ENCODE data around the gene UPK3B. TPM values are rescaled to one million over a fixed set of nuclear protein-coding genes. Genes with fewer than 3 reads are reported as not detected.
A peak's percentile ranks its signal among the peaks of the same experiment; 100 is the strongest.
"Not testable (repeated sequence)": the region's sequence is repeated elsewhere in the genome, so short reads cannot be mapped to it uniquely, and the experiment has no call there.

The UPK3B gene
- total RNA-seq, 1 experiment from 2014 or later, result 6.0 TPM

- Mint-ChIP-seq H3K36me3 (ENCODE audit: insufficient read depth, unreplicated experiment) (peaks cover 23% of the 10 kb centered on the region), H3K27ac (ENCODE audit: unreplicated experiment) (peak overlapping the region; percentile 70), H3K27me3 (ENCODE audit: unreplicated experiment) (no peaks in the 10 kb centered on the region), H3K9me3 (ENCODE audit: low read depth, unreplicated experiment) (no peaks in the 10 kb centered on the region), H3K4me1 (ENCODE audit: low read depth, unreplicated experiment) (no peaks in the 10 kb centered on the region), H3K4me3 (ENCODE audit: low read depth, unreplicated experiment) (no peak overlapping the region)
- TF ChIP-seq CTCF (IDR thresholded peaks at IDR 0.05; ENCODE audit: unreplicated experiment), result no peak
- intact Hi-C loops (cut with micrococcal nuclease; ENCODE audit: unreplicated experiment), result no loop called here
- no peak for DNase-seq
- BruUV-seq (replicated peaks), result no TSS peak
- CTCF ChIA-PET, result no interaction called here
These were observed 2.5 kb upstream of the UPK3B start for GRCh38 chr7:76507723-76508406.

- DNase-seq; H3K9me3 Mint-ChIP-seq (ENCODE audit: low read depth, unreplicated experiment); CTCF ChIA-PET; intact Hi-C loops (cut with micrococcal nuclease; ENCODE audit: unreplicated experiment); H3K27me3 Mint-ChIP-seq (ENCODE audit: unreplicated experiment); BruUV-seq (replicated peaks); H3K4me1 Mint-ChIP-seq (ENCODE audit: low read depth, unreplicated experiment); H3K27ac Mint-ChIP-seq (ENCODE audit: unreplicated experiment): not testable (repeated sequence)
- Mint-ChIP-seq H3K4me3 (ENCODE audit: low read depth, unreplicated experiment) (peak overlapping the region; percentile 17), H3K36me3 (ENCODE audit: insufficient read depth, unreplicated experiment) (peaks cover 18% of the 10 kb centered on the region)
These were observed 1.0 kb downstream of the UPK3B start for GRCh38 chr7:76511200-76511910.

- BruUV-seq (replicated peaks); intact Hi-C loops (cut with micrococcal nuclease; ENCODE audit: unreplicated experiment); H3K9me3 Mint-ChIP-seq (ENCODE audit: low read depth, unreplicated experiment); H3K27me3 Mint-ChIP-seq (ENCODE audit: unreplicated experiment); H3K4me1 Mint-ChIP-seq (ENCODE audit: low read depth, unreplicated experiment); H3K27ac Mint-ChIP-seq (ENCODE audit: unreplicated experiment): not testable (repeated sequence)
- Mint-ChIP-seq H3K36me3 (ENCODE audit: insufficient read depth, unreplicated experiment) (peaks cover 11% of the 10 kb centered on the region), H3K4me3 (ENCODE audit: low read depth, unreplicated experiment) (peak overlapping the region; percentile 17)
- DNase-seq, result peak; percentile 34
- CTCF ChIA-PET, result interaction anchor here (0.6 kb wide), 1 partner anchor 1497 kb away, joined by 5 read pairs; no protein-coding TSS in a partner anchor
These were observed 1.8 kb downstream of the UPK3B start for GRCh38 chr7:76511911-76512885.

- CTCF ChIA-PET, result interaction anchor here (0.6 kb wide), 1 partner anchor 1496 kb away, joined by 5 read pairs; no protein-coding TSS in a partner anchor
- Mint-ChIP-seq H3K9me3 (ENCODE audit: low read depth, unreplicated experiment) (no peaks in the 10 kb centered on the region), H3K27ac (ENCODE audit: unreplicated experiment) (no peak overlapping the region), H3K36me3 (ENCODE audit: insufficient read depth, unreplicated experiment) (peaks cover 9% of the 10 kb centered on the region), H3K4me3 (ENCODE audit: low read depth, unreplicated experiment) (no peak overlapping the region), H3K4me1 (ENCODE audit: low read depth, unreplicated experiment) (no peaks in the 10 kb centered on the region), H3K27me3 (ENCODE audit: unreplicated experiment) (no peaks in the 10 kb centered on the region)
- peak; percentile 28 for DNase-seq
- TF ChIP-seq CTCF (IDR thresholded peaks at IDR 0.05; ENCODE audit: unreplicated experiment), result peak; percentile 31
- BruUV-seq (replicated peaks), result no TSS peak
- intact Hi-C loops (cut with micrococcal nuclease; ENCODE audit: unreplicated experiment), result no loop called here
These were observed 2.8 kb downstream of the UPK3B start for GRCh38 chr7:76512941-76513816.
